Cardiac fibroblast (primary cell): ENCODE measurements around the gene FNDC11.

ENCODE experiments used
- DNase-seq, 2 donors: peaks; one replicate each; pipeline versions ENCODE4 v3.0.0 to v3.0.0-alpha.2; 2010; ENCODE audit warnings: low read depth in 2 of 2
- H3K4me3 ChIP-seq, 2 donors: replicated peaks in 1 of 2; 1 replicate in 1 of 2; 2 replicates in 1 of 2; pipeline ENCODE4 v1.5.1; 2011; ENCODE audit warnings: low read depth in 2 of 2, low read length in 2 of 2, mild to moderate bottlenecking in 2 of 2, moderate library complexity in 1 of 2
- CTCF ChIP-seq: IDR thresholded peaks from one replicate; pipeline ENCODE4 v1.5.1; 2011; ENCODE audit warnings: low read depth, mild to moderate bottlenecking, low read length, inconsistent platforms

The FNDC11 gene

GRCh38 chr20:63536997-63537524 lies 16.9 kb upstream of the FNDC11 start, which contains the start of gene PTK6:
TSS of gene PTK6 (minus strand) at chr20:63537376. CDS start at chr20:63537314, 62 bp downstream.
- TF ChIP-seq CTCF: no peak
- H3K4me3 ChIP-seq: peak within 1 kb of the TSS; percentile 28 to 32
- no peak for DNase-seq

GRCh38 chr20:63537525-63538203 lies 16.3 kb upstream of the FNDC11 start:
- peak; percentile 89 to 94 for DNase-seq
- peak; percentile 95 for TF ChIP-seq CTCF
- H3K4me3 ChIP-seq: peak overlapping the region; percentile 28 to 32

- peak overlapping the region; percentile 28 to 32 for H3K4me3 ChIP-seq
- TF ChIP-seq CTCF: no peak
- DNase-seq: peak in 1 of 2 donors; percentile 38
These were observed 15.5 kb upstream of the FNDC11 start for GRCh38 chr20:63538204-63539091.

- H3K4me3 ChIP-seq: no peak overlapping the region
- no peak for DNase-seq
- TF ChIP-seq CTCF: no peak
These were observed 14.9 kb upstream of the FNDC11 start for GRCh38 chr20:63539092-63539430.

GRCh38 chr20:63539441-63540370 lies 14.3 kb upstream of the FNDC11 start:
- no peak overlapping the region for H3K4me3 ChIP-seq
- no peak for DNase-seq
- TF ChIP-seq CTCF: no peak
